NCI-H69 (cell line): Measurements from ENCODE around the gene TERT.
"Not testable (repeated sequence)": the region's sequence is repeated elsewhere in the genome, so short reads cannot be mapped to it uniquely, and the experiment has no call there.

Source experiments
- DNase-seq: peaks from one replicate; lab custom pipeline; 2025; lab: John Stamatoyannopoulos, UW

TERT gene

GRCh38 chr5:1294835-1295649 lies at the start of gene TERT:
Gene TERT, minus strand, starts transcription at chr5:1295068. Its CDS starts 79 bp downstream, at chr5:1294989.
- DNase-seq = peak; percentile 83

DNA sequence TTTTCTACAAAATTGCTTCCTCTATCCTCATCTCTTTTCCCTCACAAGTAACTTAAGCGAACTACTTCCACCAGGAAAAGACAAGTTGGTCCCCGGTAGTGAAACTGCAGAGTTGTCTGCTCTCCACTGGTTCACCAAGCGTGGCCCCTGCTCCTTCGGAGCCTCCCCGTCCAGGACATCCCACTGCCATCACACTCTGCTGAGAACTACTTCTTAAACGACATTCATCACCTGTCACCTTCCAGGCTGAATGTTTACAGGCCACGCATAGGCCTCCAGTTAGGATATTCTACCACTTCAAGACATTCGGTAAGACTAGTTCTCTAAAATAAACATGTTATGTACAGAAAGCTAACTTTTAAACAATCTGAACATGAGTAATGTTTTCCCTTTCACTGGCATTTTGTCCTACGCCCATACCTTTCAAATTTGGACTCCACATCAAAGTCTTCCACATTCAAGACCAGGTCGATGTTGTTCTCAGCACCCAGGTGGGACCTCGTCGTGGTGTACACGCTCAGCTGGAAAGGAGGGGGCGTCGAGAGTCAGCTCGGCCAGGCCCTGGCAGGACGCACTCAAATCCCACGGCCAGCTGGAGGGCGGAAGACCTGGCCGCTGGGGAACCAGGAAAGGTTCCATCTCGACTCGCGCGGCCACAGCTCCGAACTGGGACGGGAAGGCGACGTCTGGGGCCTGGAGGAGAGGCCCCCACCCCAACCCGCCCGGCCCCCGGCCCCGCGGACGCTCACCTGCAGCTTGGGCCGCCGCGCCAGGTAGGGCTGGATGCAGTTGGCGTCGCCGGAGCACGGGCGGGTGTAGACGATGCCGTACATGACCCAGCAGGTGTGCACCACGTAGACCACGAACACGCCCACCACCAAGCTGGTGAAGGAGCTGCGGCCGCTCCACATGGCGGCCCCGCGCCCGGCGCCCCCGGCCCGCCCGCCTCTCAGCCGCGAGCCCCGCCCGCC lies 49.3 kb upstream of the TERT start:
- DNase-seq = peak; percentile 74

DNA sequence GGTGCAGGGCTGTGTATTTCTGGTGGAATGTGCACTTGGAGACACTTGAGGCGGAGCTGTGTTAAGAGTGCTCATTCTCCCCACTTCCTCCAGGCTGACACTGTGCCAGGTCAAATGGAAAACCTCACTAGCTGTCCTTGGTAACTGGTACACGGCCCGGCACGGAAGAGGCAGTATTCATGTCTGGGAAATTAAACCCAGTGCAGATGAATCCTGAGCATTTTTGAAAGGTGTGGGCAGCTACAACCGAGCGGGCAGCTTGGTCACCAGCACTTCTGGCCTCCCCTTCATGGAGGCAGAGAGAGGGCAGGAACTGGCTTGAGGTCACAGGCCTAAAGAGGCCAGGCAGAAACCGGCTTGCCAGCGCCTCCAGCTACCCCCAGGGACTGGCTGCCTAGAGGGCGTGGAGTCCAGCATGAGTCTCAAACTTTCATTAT lies 48.5 kb upstream of the TERT start:
- DNase-seq = no peak

DNA sequence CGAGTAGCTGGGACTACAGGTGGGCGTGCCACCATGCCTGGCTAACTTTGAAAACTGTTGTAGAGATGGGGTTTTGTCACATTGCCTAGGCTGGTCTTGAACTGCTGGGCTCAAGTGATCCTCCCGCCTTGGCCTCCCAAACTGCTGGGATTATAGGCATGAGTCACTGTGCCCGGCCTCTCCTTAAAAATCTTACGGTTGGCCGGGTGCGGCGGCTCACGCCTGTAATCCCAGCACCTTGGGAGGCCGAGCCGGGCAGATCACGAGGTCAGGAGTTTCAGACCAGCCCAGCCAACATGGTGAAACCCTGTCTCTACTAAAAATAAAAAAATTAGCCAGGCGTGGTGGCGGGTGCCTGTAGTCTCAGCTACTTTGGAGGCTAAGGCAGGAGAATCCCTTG lies 47.8 kb upstream of the TERT start:
- not testable (repeated sequence) for DNase-seq

DNA sequence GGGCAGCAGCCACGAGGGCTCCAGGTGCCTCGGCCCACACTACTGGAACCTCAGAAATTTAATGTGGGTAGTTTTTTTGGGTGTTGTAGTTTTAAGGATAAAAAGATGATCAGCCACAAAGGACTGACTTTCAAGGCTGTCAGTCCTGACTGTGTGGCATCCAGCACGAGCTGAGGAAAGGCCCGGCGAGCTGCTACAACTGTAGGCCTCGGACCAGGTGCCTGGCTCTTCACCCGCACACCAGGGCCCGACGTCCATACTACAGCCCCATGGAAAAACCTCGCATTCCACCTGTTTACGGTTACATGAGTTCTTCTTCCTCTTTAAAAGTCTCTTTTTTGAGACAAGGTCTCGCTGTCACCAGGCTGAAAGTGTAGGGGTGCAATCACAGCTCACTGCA lies 47.4 kb upstream of the TERT start:
- no peak for DNase-seq

- no peak for DNase-seq
Measured at GRCh38 chr5:1341863-1342262, 47.0 kb upstream of the TERT start.

GRCh38 chr5:1339818-1340210 lies 44.9 kb upstream of the TERT start:
- not testable (repeated sequence) for DNase-seq

DNA sequence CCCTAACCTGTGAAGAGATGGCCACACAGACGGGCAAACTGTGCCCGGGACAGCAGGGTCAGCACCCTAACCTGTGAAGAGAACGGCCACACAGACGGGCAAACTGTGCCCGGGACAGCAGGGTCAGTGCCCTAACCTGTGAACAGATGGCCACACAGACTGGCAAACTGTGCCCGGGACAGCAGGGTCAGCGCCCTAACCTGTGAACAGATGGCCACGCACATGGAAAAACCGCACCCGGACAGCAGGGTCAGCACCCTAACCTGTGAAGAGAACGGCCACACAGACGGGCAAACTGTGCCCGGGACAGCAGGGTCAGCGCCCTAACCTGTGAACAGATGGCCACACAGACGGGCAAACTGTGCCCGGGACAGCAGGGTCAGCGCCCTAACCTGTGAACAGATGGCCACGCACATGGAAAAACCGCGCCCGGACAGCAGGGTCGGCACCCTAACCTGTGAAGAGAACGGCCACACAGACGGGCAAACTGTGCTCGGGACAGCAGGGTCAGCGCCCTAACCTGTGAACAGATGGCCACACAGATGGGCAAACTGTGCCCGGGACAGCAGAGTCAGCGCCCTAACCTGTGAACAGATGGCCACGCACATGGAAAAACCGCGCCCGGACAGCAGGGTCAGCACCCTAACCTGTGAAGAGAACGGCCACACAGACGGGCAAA lies 44.4 kb upstream of the TERT start:
- DNase-seq = not testable (repeated sequence)

- DNase-seq = no peak
Measured at GRCh38 chr5:1338506-1339070, 43.7 kb upstream of the TERT start.

DNA sequence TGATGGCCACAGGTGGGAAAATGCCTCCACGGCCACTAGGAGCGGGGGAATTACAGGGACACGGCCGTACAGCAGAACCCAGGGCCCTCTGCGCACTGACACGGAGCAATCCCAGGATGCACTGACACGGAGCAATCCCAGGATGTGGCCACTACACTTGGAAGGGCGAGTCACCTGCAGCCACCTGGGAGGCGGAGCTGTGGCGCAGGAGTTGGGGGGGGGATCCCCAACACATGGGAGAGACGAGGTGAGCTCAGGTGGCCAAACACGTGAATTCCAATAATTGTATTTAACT lies 43.3 kb upstream of the TERT start:
- no peak for DNase-seq

- DNase-seq = no peak
Measured at GRCh38 chr5:1337489-1338195, 42.8 kb upstream of the TERT start.

DNA sequence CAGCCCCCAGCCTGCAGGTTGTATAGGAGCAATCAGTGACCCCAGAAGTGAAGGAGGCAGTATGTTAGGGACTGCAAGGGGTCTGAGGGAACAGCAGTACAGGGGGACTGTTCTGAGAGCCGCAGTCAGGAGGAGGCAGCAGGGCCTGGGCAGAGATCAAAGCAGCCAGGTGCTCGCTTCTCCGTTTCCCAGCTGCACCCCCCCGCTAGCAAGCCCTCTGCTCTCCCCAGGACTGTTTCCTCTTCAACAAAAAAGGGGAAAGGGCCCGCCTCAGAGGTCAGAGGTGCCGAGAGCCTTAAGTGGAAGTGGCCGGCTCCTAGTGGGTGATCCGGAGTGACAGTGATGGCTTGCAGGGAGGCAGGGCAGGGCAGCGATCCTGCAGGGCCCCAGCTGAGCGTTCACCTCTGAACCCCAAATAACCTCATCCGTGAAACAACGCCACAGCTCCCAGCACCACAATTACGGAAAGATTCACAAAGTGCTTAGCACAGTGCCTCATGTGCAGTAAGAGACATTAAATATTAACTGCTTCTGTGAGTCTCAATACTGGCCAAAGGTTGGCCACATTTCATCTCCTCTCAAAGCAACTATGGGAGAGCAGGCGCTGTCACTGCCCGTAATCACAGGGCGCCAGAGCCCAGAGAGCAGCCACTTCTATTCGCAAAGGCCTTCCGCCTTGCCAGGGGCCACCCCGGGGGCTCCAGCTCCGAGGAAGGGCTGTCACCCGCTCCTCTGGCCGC lies 42.1 kb upstream of the TERT start:
- no peak for DNase-seq

DNA sequence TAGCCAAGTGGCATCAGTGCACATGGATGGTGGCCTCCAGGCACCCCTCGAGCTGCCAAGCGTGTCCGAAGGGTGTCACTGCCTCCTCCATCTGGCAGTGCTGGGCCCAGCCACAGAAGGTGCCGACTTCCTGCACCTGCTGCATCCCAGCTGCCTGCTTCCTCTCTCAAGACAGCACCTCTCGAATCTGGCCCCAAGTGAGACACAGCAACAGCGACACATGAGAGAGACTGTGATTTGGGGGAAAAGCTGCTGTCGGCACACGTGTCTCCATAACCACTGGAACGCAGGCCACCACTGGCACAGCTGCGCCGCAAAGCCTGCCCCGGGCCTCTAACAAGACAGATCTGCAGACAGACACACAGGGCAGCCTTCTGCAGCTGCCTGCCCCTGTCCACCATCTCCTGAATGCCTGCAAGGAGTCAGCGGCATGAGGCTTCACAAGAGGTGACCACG lies 41.3 kb upstream of the TERT start:
- no peak for DNase-seq

- DNase-seq = no peak
Measured at GRCh38 chr5:1335540-1336095, 40.8 kb upstream of the TERT start.

DNA sequence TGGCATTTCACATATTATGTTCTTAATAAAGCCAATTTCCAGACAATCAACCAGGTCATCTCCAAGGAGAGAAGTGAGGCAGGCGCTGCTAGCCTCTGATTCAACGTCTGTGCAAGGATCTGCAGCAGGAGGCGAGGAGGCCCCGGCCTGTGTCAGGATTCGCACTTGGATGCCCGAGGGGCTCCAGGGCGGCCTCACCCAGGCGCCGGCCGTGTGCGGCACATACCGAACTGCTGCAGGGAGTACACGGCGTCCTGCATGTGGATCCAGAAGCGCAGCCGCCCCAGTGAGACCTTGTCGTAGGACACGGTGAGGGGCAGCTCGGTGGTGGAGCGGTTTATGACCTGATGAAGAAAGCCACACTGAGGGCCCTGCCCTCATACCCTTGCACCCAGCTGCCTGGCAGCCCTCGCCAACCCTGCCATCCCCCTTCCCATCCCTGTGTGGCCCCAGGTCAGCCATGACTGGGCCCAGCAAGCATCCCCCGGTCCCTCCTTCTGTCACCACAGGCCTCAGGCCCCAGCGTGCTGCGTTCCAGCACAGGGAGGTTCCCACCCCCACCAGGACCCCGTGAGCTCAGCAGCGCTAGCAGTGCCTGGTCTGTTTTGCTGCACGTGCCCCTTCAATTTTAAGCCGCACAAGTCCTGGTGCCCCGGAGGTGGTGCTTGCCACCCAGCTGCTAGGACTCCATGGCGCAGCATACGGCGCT lies 40.1 kb upstream of the TERT start:
- no peak for DNase-seq

DNA sequence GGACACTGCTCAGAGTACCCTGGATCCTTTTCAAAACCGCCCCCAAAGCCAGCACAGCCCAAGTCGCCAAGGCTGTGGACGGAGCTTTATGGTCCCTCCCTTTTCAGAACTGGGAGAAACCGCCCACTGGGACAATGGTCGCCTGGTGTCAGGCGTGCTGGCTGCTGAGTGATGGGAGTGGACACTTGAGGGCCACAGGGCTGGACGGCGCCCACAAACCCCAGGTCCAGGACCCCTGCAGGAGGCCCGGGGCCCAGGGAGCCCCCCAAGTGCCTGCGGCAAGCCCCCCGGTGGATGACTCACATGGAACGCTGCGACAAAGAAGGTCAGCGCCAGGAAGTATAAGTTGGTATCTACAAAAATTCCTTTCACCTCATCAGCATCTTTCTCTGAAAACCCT lies 39.1 kb upstream of the TERT start:
- no peak for DNase-seq

DNA sequence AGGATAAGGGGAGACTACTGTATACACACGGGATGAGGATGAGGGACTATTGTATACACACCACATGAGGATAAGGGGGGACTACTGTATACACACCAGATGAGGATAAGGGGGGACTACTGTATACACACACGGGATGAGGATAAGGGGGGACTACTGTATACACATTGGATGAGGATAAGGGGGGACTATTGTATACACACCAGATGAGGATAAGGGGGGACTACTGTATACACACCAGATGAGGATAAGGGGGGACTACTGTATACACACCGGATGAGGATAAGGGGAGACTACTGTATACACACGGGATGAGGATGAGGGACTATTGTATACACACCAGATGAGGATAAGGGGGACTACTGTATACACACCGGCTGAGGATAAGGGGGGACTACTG lies 38.4 kb upstream of the TERT start:
- not testable (repeated sequence) for DNase-seq

GRCh38 chr5:1332461-1333001 lies 37.7 kb upstream of the TERT start:
- no peak for DNase-seq

- DNase-seq = no peak
Measured at GRCh38 chr5:1331861-1332405, 37.1 kb upstream of the TERT start.
